HepG2 (cell line): ENCODE measurements around the gene PSMD4. TPM values are rescaled to one million over a fixed set of nuclear protein-coding genes. Genes with fewer than 3 reads are reported as not detected.

Experiments used
- ATF7 ChIP-seq, 2 experiments: fragments of 450-650 bp in 1 of 2; sonication (generic) in 1 of 2; formaldehyde crosslinking in 1 of 2; IDR thresholded peaks; 2 replicates each; pipeline versions ENCODE4 v1.4.0 to v1.6.1; 2016 to 2020; ENCODE audit warnings: antibody characterized with exemption in 1 of 2, mild to moderate bottlenecking in 1 of 2, missing genetic modification reagents in 1 of 2
- CHCHD3 ChIP-seq: sonication (generic); formaldehyde crosslinking; IDR thresholded peaks from 2 replicates; pipeline ENCODE4 v1.8.0; 2022; ENCODE audit warnings: mild to moderate bottlenecking, missing genetic modification reagents, moderate library complexity
- HDAC1 ChIP-seq: sonication (generic); formaldehyde crosslinking; IDR thresholded peaks from 2 replicates; pipeline ENCODE4 v1.5.1; 2020; ENCODE audit warnings: mild to moderate bottlenecking, missing genetic modification reagents
- HES4 ChIP-seq: sonication (generic); formaldehyde crosslinking; IDR thresholded peaks from 2 replicates; pipeline ENCODE4 v1.9.0; 2021; ENCODE audit warnings: mild to moderate bottlenecking, missing genetic modification reagents, borderline replicate concordance
- HOXA9 ChIP-seq: sonication (generic); formaldehyde crosslinking; IDR thresholded peaks from 2 replicates; pipeline ENCODE4 v1.8.1; 2022; ENCODE audit warnings: missing genetic modification reagents, mild to moderate bottlenecking, moderate library complexity, borderline replicate concordance
- JUND ChIP-seq: sonication (generic); formaldehyde crosslinking; IDR thresholded peaks from 2 replicates; pipeline ENCODE4 v1.8.0; 2022; ENCODE audit warnings: mild to moderate bottlenecking, missing genetic modification reagents
- MAF1 ChIP-seq: sonication (generic); formaldehyde crosslinking; IDR thresholded peaks from 2 replicates; pipeline ENCODE4 v1.5.0; 2020; ENCODE audit warnings: missing genetic modification reagents, borderline replicate concordance
- MTF1 ChIP-seq: sonication (generic); formaldehyde crosslinking; IDR thresholded peaks from 2 replicates; pipeline ENCODE4 v1.5.0; 2020; ENCODE audit warnings: missing genetic modification reagents
- NFE2 ChIP-seq: sonication (generic); formaldehyde crosslinking; IDR thresholded peaks from 2 replicates; pipeline ENCODE4 v1.4.0; 2020; ENCODE audit warnings: missing genetic modification reagents
- NFE2L1 ChIP-seq: sonication (generic); formaldehyde crosslinking; IDR thresholded peaks from 2 replicates; pipeline ENCODE4 v1.4.0; 2020; ENCODE audit warnings: missing genetic modification reagents, mild to moderate bottlenecking, borderline replicate concordance
- PLRG1 ChIP-seq: fragments of 450-650 bp; conservative IDR thresholded peaks from 2 replicates; pipeline ENCODE4 v1.6.1; 2016
- SOX6 ChIP-seq, 2 experiments: fragments of 450-650 bp in 1 of 2; sonication (generic) in 1 of 2; formaldehyde crosslinking in 1 of 2; IDR thresholded peaks; 2 replicates each; pipeline versions ENCODE4 v1.4.0 to v1.6.1; 2017 to 2020; ENCODE audit warnings: antibody characterized with exemption in 1 of 2, mild to moderate bottlenecking in 1 of 2, missing genetic modification reagents in 1 of 2
- SYNCRIP ChIP-seq: fragments of 200-400 bp; formaldehyde crosslinking; IDR thresholded peaks from 2 replicates; pipeline ENCODE4 v1.6.1; 2018; ENCODE audit warnings: mild to moderate bottlenecking, low read depth, low read length; ENCODE audit not compliant: insufficient read depth
- TBX3 ChIP-seq: fragments of 450-650 bp; IDR thresholded peaks from 2 replicates; pipeline ENCODE4 v1.6.1; 2017; ENCODE audit warnings: antibody characterized with exemption, mild to moderate bottlenecking, inconsistent platforms, borderline replicate concordance
- ZNF543 ChIP-seq: sonication (generic); formaldehyde crosslinking; IDR thresholded peaks from 2 replicates; pipeline ENCODE4 v1.4.0; 2020; ENCODE audit warnings: mild to moderate bottlenecking, missing genetic modification reagents
- ZSCAN9 ChIP-seq: IDR thresholded peaks from 2 replicates; pipeline ENCODE4 v1.6.1; 2016; ENCODE audit warnings: borderline replicate concordance
- polyA plus RNA-seq, 8 experiments: library from polyadenylated mRNA; depleted of rRNA in 3 of 8; stranded (reverse) in 7 of 8; unstranded in 1 of 8; fragments of >200 nt; fragmentation: Illumina TruSeq in 4 of 8; extraction: Trizol in 4 of 8; gene quantifications; 2 replicates each; pipeline versions ENCODE4 v1.2.1 to v1.2.3, GENCODE V29; 2011 to 2016; ENCODE audit warnings: low read depth in 4 of 8, missing spikeins in 1 of 8, mixed read lengths in 1 of 8; ENCODE audit not compliant: insufficient read depth in 1 of 8
- total RNA-seq, 5 experiments: library from RNA; depleted of rRNA; stranded (reverse); fragments of >200 nt; fragmentation: Illumina TruSeq; extraction: Trizol; gene quantifications; 2 replicates each; pipeline ENCODE4 v1.2.3, GENCODE V29; 2016; ENCODE audit warnings: low read depth in 1 of 5
- TF ChIP-seq, protein P1 (sequence below): sonication (generic); formaldehyde crosslinking; IDR thresholded peaks from 2 replicates; pipeline ENCODE4 v1.4.0; 2020; ENCODE audit warnings: mild to moderate bottlenecking, missing genetic modification reagents
- TF ChIP-seq, protein P2 (sequence below): sonication (generic); formaldehyde crosslinking; IDR thresholded peaks from 2 replicates; pipeline ENCODE4 v1.4.0; 2020; ENCODE audit warnings: missing genetic modification reagents, borderline replicate concordance

PSMD4 gene
- total and polyA plus RNA-seq, 2 of the 13 experiments (the other 11 are each of a cell fraction or from before 2014, with no cell fraction given): 194 to 243 TPM

- TF ChIP-seq, protein P1, sequence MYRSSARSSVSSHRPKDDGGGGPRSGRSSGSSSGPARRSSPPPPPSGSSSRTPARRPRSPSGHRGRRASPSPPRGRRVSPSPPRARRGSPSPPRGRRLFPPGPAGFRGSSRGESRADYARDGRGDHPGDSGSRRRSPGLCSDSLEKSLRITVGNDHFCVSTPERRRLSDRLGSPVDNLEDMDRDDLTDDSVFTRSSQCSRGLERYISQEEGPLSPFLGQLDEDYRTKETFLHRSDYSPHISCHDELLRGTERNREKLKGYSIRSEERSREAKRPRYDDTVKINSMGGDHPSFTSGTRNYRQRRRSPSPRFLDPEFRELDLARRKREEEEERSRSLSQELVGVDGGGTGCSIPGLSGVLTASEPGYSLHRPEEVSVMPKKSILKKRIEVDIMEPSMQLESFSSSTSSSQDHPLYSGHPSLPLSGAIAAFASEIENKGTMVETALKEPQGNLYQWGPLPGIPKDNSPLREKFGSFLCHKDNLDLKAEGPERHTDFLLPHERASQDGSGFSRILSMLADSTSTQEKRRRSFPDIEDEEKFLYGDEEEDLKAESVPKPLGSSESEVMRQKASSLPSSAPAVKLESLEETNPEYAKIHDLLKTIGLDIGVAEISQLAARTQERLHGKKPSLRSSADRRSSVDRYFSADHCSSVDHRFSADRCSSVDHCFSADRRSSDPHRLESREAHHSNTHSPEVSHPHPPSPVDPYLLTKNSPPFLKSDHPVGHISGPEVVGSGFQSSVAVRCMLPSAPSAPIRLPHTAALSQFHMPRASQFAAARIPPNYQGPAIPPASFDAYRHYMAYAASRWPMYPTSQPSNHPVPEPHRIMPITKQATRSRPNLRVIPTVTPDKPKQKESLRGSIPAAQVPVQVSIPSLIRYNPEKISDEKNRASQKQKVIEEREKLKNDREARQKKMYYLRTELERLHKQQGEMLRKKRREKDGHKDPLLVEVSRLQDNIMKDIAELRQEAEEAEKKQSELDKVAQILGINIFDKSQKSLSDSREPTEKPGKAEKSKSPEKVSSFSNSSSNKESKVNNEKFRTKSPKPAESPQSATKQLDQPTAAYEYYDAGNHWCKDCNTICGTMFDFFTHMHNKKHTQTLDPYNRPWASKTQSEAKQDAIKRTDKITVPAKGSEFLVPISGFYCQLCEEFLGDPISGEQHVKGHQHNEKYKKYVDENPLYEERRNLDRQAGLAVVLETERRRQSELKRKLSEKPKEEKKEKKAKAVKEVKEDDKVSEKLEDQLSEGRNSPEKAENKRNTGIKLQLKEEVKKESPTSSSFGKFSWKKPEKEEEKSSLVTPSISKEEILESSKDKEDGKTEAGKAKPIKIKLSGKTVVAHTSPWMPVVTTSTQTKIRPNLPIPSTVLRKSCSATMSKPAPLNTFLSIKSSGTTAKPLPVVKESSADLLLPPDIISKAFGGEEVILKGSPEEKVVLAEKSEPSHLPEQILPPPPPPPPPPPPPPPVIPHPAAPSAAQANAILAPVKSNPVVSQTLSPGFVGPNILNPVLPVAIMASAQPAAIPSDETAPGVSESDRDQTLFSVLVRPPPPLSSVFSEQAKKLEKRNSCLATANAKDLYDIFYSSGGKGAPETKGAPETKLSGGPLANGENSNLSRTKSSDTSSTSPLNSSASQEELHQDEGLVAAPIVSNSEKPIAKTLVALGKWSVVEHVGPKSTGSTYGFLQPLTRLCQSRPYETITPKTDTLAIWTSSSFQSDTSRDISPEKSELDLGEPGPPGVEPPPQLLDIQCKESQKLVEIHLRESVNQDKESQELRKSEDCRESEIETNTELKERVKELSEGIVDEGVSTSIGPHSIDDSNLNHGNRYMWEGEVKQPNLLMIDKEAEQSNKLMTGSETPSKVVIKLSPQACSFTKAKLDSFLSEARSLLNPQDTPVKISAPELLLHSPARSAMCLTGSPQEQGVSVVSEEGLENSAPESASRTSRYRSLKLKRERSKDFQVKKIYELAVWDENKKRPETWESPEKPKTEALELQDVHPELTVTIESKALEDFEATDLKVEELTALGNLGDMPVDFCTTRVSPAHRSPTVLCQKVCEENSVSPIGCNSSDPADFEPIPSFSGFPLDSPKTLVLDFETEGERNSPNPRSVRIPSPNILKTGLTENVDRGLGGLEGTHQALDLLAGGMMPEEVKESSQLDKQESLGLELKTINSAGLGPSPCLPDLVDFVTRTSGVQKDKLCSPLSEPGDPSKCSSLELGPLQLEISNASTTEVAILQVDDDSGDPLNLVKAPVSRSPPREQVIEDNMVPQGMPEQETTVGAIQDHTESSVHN (CRISPR knock-in tag): no peak
- no peak for TF ChIP-seq HES4
- no peak for TF ChIP-seq NFE2 (CRISPR knock-in tag)
- TF ChIP-seq, protein P2, sequence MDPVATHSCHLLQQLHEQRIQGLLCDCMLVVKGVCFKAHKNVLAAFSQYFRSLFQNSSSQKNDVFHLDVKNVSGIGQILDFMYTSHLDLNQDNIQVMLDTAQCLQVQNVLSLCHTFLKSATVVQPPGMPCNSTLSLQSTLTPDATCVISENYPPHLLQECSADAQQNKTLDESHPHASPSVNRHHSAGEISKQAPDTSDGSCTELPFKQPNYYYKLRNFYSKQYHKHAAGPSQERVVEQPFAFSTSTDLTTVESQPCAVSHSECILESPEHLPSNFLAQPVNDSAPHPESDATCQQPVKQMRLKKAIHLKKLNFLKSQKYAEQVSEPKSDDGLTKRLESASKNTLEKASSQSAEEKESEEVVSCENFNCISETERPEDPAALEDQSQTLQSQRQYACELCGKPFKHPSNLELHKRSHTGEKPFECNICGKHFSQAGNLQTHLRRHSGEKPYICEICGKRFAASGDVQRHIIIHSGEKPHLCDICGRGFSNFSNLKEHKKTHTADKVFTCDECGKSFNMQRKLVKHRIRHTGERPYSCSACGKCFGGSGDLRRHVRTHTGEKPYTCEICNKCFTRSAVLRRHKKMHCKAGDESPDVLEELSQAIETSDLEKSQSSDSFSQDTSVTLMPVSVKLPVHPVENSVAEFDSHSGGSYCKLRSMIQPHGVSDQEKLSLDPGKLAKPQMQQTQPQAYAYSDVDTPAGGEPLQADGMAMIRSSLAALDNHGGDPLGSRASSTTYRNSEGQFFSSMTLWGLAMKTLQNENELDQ (CRISPR knock-in tag): no peak
- TF ChIP-seq CHCHD3 (CRISPR knock-in tag): no peak
- TF ChIP-seq HDAC1: no peak
- TF ChIP-seq PLRG1: no peak
- TF ChIP-seq SOX6 (IDR thresholded peaks at IDR 0.05): no peak
- no peak for TF ChIP-seq SOX6 (CRISPR knock-in tag; IDR thresholded peaks at IDR 0.05)
- no peak for TF ChIP-seq TBX3
- no peak for TF ChIP-seq ZNF543 (CRISPR knock-in tag)
- TF ChIP-seq ZSCAN9 (CRISPR knock-in tag): no peak
- TF ChIP-seq SYNCRIP: no peak
- no peak for TF ChIP-seq MAF1 (CRISPR knock-in tag)
- TF ChIP-seq HOXA9 (CRISPR knock-in tag): no peak
- peak; percentile 33; the same call in 1 of the 2 replicates for TF ChIP-seq ATF7 (IDR thresholded peaks at IDR 0.05)
- TF ChIP-seq ATF7 (CRISPR knock-in tag; IDR thresholded peaks at IDR 0.05): no peak
- TF ChIP-seq JUND (CRISPR knock-in tag): no peak
- TF ChIP-seq NFE2L1 (CRISPR knock-in tag): no peak
- no peak for TF ChIP-seq MTF1
Measured at GRCh38 chr1:151311589-151312331, 57.2 kb downstream of the PSMD4 start (continued).
